KOPT-K1 (cell line): ENCODE data around the gene NEURL4.
"Not testable (repeated sequence)": the region's sequence is repeated elsewhere in the genome, so short reads cannot be mapped to it uniquely, and the experiment has no call there.

Experiments used
- H3K27ac ChIP-seq: fragments of 200-600 bp; sonication (generic); 2 replicates; pipeline ENCODE4 v1.5.1; 2016; ENCODE audit warnings: antibody characterized with exemption, mild to moderate bottlenecking, low read depth, low read length; ENCODE audit not compliant: poor library complexity, severe bottlenecking
- H3K36me3 ChIP-seq: fragments of 200-600 bp; sonication (generic); 2 replicates; pipeline ENCODE4 v1.5.1; 2017; ENCODE audit warnings: antibody characterized with exemption, mild to moderate bottlenecking, low read length, moderate library complexity; ENCODE audit not compliant: insufficient read depth
- H3K9me3 ChIP-seq: fragments of 200-600 bp; sonication (generic); 2 replicates; pipeline ENCODE4 v1.5.1; 2017; ENCODE audit warnings: antibody characterized with exemption, low read length, mild to moderate bottlenecking; ENCODE audit not compliant: insufficient read depth, poor library complexity, severe bottlenecking

The NEURL4 gene

GRCh38 chr17:7334938-7335538, 5.9 kb upstream of the NEURL4 start:
- Histone ChIP-seq H3K36me3 (peaks cover 25% of the 10 kb centered on the region), H3K27ac (peak overlapping the region; percentile 100), H3K9me3 (no peaks in the 10 kb centered on the region)

- peak overlapping the region; percentile 89 for H3K27ac ChIP-seq
- not testable (repeated sequence) for H3K9me3 ChIP-seq, H3K36me3 ChIP-seq
Measured at GRCh38 chr17:7332600-7333069, 3.5 kb upstream of the NEURL4 start.

GRCh38 chr17:7332111-7332510, 3.0 kb upstream of the NEURL4 start:
- Histone ChIP-seq H3K27ac (peak overlapping the region; percentile 89), H3K36me3 (no peaks in the 10 kb centered on the region), H3K9me3 (no peaks in the 10 kb centered on the region)

- Histone ChIP-seq H3K9me3 (no peaks in the 10 kb centered on the region), H3K27ac (peak overlapping the region; percentile 89)
Measured at GRCh38 chr17:7330638-7331015, 1.5 kb upstream of the NEURL4 start.

GRCh38 chr17:7329997-7330637, 982 bp upstream of the NEURL4 start:
- Histone ChIP-seq H3K9me3 (no peaks in the 10 kb centered on the region), H3K36me3 (peaks cover 19% of the 10 kb centered on the region), H3K27ac (peak overlapping the region; percentile 89)

More at GRCh38 chr17:7330638-7331015, 1.5 kb upstream of the NEURL4 start:
- peaks cover 14% of the 10 kb centered on the region for H3K36me3 ChIP-seq

GRCh38 chr17:7329374-7329996, 350 bp upstream of the NEURL4 start:
- peaks cover 26% of the 10 kb centered on the region for H3K36me3 ChIP-seq

GRCh38 chr17:7328009-7328408, 1.1 kb downstream of the NEURL4 start:
- Histone ChIP-seq H3K27ac (peak overlapping the region; percentile 89), H3K36me3 (peaks cover 40% of the 10 kb centered on the region)

More at GRCh38 chr17:7329374-7329996, 350 bp upstream of the NEURL4 start:
- Histone ChIP-seq H3K27ac (peak overlapping the region; percentile 89), H3K9me3 (no peaks in the 10 kb centered on the region)

GRCh38 chr17:7327501-7327900, 1.6 kb downstream of the NEURL4 start:
- Histone ChIP-seq H3K27ac (no peak overlapping the region), H3K9me3 (no peaks in the 10 kb centered on the region), H3K36me3 (peaks cover 45% of the 10 kb centered on the region)

More at GRCh38 chr17:7328009-7328408, 1.1 kb downstream of the NEURL4 start:
- H3K9me3 ChIP-seq, result no peaks in the 10 kb centered on the region

- Histone ChIP-seq H3K36me3 (peaks cover 50% of the 10 kb centered on the region), H3K9me3 (no peaks in the 10 kb centered on the region), H3K27ac (no peak overlapping the region)
Measured at GRCh38 chr17:7327056-7327455, 2.1 kb downstream of the NEURL4 start.

- H3K36me3 ChIP-seq, result peaks cover 59% of the 10 kb centered on the region
- H3K9me3 ChIP-seq, result no peaks in the 10 kb centered on the region
- no peak overlapping the region for H3K27ac ChIP-seq
Measured at GRCh38 chr17:7326186-7326585, 2.9 kb downstream of the NEURL4 start.

GRCh38 chr17:7325031-7325528, 4.1 kb downstream of the NEURL4 start:
- Histone ChIP-seq H3K27ac (no peak overlapping the region), H3K36me3 (peaks cover 70% of the 10 kb centered on the region), H3K9me3 (no peaks in the 10 kb centered on the region)

- Histone ChIP-seq H3K36me3 (peaks cover 71% of the 10 kb centered on the region), H3K27ac (no peak overlapping the region), H3K9me3 (no peaks in the 10 kb centered on the region)
Measured at GRCh38 chr17:7324438-7324779, 4.7 kb downstream of the NEURL4 start.

- Histone ChIP-seq H3K27ac (no peak overlapping the region), H3K36me3 (peaks cover 74% of the 10 kb centered on the region), H3K9me3 (no peaks in the 10 kb centered on the region)
Measured at GRCh38 chr17:7323731-7324437, 5.3 kb downstream of the NEURL4 start.

- no peaks in the 10 kb centered on the region for H3K9me3 ChIP-seq
- no peak overlapping the region for H3K27ac ChIP-seq
- H3K36me3 ChIP-seq, result peaks cover 86% of the 10 kb centered on the region
Measured at GRCh38 chr17:7322520-7323194, 6.5 kb downstream of the NEURL4 start.
